Hepatocyte (in vitro differentiated cells): Measurements from ENCODE around the gene DGKD.

ENCODE experiments used
- EZH2phosphoT487 ChIP-seq: fragments of 200-600 bp; sonication (generic); IDR thresholded peaks from one replicate; pipeline ENCODE4 v1.6.1; 2018; ENCODE audit warnings: antibody characterized with exemption, mild to moderate bottlenecking, low read depth, moderate library complexity; ENCODE audit not compliant: unreplicated experiment, severe bottlenecking
- TF ChIP-seq, protein P1 (sequence below): fragments of 200-600 bp; sonication (generic); IDR thresholded peaks from 2 replicates; pipeline ENCODE4 v1.5.1; 2016; ENCODE audit warnings: antibody characterized with exemption, mild to moderate bottlenecking; ENCODE audit not compliant: poor library complexity

DNA sequence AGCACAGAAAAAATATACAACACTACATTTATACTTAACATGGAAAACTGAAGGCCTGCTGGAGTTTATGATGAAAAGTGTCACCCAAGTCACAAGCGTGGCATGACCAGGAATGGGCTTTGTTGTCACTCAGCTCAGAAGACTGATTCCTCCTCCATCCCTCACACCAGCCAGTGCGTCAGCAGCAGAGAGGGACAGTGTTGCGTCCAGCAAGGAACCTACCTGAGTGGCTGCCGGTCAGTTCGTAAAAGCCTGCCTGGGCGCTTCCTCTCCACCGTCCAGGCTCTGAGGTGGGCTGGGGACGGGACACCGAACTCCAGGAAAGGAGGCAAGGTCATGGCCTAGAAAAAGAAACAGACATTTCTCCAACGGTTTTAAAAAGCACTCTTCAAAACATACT, 134.8 kb downstream of the DGKD start:
- no peak for TF ChIP-seq EZH2phosphoT487
- TF ChIP-seq, protein P1, sequence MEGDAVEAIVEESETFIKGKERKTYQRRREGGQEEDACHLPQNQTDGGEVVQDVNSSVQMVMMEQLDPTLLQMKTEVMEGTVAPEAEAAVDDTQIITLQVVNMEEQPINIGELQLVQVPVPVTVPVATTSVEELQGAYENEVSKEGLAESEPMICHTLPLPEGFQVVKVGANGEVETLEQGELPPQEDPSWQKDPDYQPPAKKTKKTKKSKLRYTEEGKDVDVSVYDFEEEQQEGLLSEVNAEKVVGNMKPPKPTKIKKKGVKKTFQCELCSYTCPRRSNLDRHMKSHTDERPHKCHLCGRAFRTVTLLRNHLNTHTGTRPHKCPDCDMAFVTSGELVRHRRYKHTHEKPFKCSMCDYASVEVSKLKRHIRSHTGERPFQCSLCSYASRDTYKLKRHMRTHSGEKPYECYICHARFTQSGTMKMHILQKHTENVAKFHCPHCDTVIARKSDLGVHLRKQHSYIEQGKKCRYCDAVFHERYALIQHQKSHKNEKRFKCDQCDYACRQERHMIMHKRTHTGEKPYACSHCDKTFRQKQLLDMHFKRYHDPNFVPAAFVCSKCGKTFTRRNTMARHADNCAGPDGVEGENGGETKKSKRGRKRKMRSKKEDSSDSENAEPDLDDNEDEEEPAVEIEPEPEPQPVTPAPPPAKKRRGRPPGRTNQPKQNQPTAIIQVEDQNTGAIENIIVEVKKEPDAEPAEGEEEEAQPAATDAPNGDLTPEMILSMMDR = no peak
